BJ (cell line): ENCODE data around the gene ATP6V0A4. TPM values are rescaled to one million over a fixed set of nuclear protein-coding genes. Genes with fewer than 3 reads are reported as not detected.

Experiments
- CTCF ChIA-PET: fragments of 350-600 bp; formaldehyde crosslinking; extraction: SDS; loops from one replicate; lab custom pipeline; 2021; ENCODE audit warnings: antibody characterized with exemption, inconsistent platforms; lab: Yijun Ruan, JAX
- POLR2A ChIA-PET: fragments of 300-600 bp; sonication (Branson Sonifier 250); formaldehyde crosslinking; extraction: SDS; loops from one replicate; lab custom pipeline; 2021; ENCODE audit warnings: antibody characterized with exemption; lab: Charles Lee
- DNase-seq: peaks from one replicate; pipeline ENCODE4 v3.0.0-alpha.2; 2011; ENCODE audit warnings: low read depth
- H3K27me3 ChIP-seq: 2 replicates; pipeline ENCODE4 v1.6.0; 2011; ENCODE audit warnings: low read length; ENCODE audit not compliant: control insufficient read depth, insufficient read depth
- H3K36me3 ChIP-seq: 2 replicates; pipeline ENCODE4 v1.5.1; 2011; ENCODE audit warnings: low read length; ENCODE audit not compliant: control insufficient read depth, insufficient read depth
- H3K4me3 ChIP-seq: 2 replicates; pipeline ENCODE4 v1.5.1; 2011; ENCODE audit warnings: low read depth, mild to moderate bottlenecking, control low read depth, low read length
- polyA plus RNA-seq: library from polyadenylated mRNA; depleted of rRNA; stranded (reverse); fragments of >200 nt; gene quantifications from 2 replicates; pipeline ENCODE4 v1.2.3, GENCODE V29; 2011
- TF ChIP-seq, protein P1 (sequence below): IDR thresholded peaks from 2 replicates; pipeline ENCODE4 v1.5.1; 2011; ENCODE audit warnings: low read depth, mild to moderate bottlenecking, control low read depth, inconsistent platforms, low read length, moderate library complexity; ENCODE audit not compliant: insufficient read depth

Gene ATP6V0A4
- polyA plus RNA-seq, 1 experiment = 0.06 TPM

DNA sequence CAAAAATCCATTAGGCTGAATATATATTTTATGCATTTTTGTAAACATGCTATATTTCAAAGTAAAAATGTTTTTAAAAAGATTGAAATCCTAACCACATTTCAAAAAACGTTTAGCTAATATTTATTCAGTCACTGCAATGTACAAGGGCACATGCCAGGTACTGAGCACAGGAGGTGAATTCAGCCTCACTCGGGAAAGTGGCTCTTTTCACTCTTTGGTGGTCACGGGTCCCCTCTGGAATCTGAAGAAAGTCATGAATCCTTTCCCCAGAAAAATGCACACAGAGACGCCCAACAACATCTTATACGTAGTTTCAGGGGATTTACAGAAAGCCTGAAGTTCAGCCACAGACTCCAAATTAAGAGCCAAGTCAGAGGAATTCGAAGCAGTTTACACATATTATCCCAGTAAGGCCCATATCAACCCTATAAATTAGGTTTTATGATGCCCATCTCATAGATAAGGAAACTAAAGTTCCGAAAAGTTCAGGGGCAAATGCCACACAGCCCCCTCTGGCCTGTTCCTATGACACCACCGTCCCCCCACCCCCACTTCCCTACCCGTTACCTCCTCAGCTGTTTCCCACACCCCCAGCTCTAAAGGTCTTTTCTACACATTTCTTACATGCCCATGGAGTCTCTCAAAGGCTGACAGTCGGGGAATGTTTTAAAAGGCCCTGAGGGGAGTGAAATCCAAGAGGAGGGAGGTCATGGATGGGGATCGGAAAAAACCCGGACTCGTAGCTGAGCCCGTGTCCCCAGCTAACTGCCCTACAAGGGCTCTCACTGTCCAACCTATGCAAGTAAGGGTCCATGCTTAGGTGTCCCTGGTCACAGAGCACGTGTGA, 87.2 kb downstream of the ATP6V0A4 start:
- CTCF ChIA-PET = interaction anchor here (0.7 to 1.1 kb wide), 2 partner anchors 16 to 24 kb away, joined by 3 read pairs; no protein-coding TSS in a partner anchor
- POLR2A ChIA-PET = no interaction called here
- no peak for DNase-seq
- 0 out of 2 replicates have a peak, but pooled peaks cover 1% of the 10 kb centered on the region for H3K27me3 ChIP-seq
- TF ChIP-seq, protein P1, sequence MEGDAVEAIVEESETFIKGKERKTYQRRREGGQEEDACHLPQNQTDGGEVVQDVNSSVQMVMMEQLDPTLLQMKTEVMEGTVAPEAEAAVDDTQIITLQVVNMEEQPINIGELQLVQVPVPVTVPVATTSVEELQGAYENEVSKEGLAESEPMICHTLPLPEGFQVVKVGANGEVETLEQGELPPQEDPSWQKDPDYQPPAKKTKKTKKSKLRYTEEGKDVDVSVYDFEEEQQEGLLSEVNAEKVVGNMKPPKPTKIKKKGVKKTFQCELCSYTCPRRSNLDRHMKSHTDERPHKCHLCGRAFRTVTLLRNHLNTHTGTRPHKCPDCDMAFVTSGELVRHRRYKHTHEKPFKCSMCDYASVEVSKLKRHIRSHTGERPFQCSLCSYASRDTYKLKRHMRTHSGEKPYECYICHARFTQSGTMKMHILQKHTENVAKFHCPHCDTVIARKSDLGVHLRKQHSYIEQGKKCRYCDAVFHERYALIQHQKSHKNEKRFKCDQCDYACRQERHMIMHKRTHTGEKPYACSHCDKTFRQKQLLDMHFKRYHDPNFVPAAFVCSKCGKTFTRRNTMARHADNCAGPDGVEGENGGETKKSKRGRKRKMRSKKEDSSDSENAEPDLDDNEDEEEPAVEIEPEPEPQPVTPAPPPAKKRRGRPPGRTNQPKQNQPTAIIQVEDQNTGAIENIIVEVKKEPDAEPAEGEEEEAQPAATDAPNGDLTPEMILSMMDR = no peak
- no peak overlapping the region for H3K4me3 ChIP-seq
- no peaks in the 10 kb centered on the region for H3K36me3 ChIP-seq

DNA sequence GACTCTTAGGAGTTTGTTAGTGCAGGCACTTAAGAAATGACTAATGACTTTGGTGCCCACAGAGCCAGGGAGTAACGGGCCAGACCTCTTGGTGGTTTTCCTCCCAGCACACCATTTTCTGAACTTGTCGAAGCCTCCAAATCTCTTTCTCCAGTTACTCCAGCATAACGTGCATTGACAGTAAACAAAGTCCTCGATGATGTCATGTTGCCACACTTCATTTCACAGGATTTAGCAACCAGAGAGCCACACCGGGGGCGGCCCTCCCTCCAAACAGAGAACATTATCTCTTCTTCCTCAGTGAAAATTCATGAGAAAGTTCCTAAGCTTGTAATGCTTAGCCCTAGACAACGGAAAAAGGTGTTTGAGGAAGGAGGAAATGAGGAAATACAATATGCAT, 92.8 kb downstream of the ATP6V0A4 start:
- TF ChIP-seq, protein P1 = no peak
- DNase-seq = no peak
- ChIA-PET POLR2A (no interaction called here), CTCF (interaction anchor here (0.6 kb wide), 1 partner anchor 412 kb away, joined by 3 read pairs; no protein-coding TSS in a partner anchor)
- Histone ChIP-seq H3K36me3 (no peaks in the 10 kb centered on the region), H3K27me3 (no peaks in the 10 kb centered on the region), H3K4me3 (no peak overlapping the region)

DNA sequence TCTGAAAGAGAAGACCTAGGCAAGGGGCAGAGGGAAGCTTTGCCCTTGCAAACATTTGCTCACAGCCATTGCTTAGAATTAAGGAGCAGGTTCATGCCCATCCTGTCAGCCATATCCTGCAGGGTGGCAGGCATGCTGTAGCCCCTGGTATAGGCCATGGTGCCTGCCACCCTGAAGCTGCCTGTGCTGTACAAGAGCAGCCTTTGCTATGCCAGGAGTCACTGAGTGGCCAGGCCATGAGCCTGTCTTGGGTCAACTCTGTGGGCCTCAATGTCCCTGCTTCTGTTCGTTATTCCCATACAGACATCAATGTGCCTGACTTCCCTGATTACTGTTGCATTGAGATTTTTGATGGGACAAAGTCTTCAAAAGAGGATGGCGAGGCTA, 96.5 kb downstream of the ATP6V0A4 start:
- POLR2A ChIA-PET = no interaction called here
- no peaks in the 10 kb centered on the region for H3K36me3 ChIP-seq
- H3K27me3 ChIP-seq = no peaks in the 10 kb centered on the region
- no peak for DNase-seq
- TF ChIP-seq, protein P1 = no peak
- CTCF ChIA-PET = interaction anchor here (1.0 kb wide), 1 partner anchor 75 kb away, joined by 4 read pairs; no protein-coding TSS in a partner anchor
- no peak overlapping the region for H3K4me3 ChIP-seq

DNA sequence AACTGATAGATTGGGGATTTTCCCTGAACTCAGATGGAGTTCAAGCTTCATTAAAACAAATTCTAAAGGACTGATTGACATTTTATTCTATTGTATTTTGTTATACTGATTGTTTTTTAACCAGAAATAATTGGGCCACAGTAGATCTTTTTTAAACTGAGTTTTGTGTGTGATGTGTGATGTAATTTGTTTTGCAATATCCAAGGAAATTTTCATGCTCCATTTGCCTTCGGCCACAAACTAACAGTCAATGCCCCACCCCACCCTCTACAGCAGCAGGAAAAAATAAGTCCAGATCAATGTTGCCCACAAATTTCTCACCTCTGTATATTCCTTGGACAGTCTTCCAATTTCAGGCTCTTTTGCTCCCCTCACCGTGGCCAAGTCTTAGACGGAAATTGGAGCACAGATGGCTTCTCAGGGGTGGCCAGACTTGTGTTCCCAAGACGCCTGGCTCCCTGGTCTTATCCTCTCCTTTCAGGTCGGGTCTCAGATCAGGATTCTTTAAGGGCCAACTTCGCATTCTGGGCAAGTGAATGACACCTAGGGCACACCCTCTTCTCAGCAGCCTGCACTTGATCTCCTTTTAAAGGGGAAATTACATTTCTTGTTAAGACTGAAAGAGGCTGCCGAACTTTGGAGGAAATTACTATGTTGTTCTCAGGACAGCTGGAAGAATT, 97.0 kb downstream of the ATP6V0A4 start, which contains the start of gene SVOPL:
SVOPL (minus strand) TSS at position 506 of the 680 bp plus-strand sequence. CDS start 22,317 bp downstream, outside the sequence.
- Histone ChIP-seq H3K4me3 (no peak within 1 kb of the TSS), H3K36me3 (no peaks in the 10 kb centered on the region), H3K27me3 (no peaks in the 10 kb centered on the region)
- CTCF ChIA-PET = no interaction called here
- TF ChIP-seq, protein P1 = no peak
- DNase-seq = no peak
- POLR2A ChIA-PET = no interaction called here

DNA sequence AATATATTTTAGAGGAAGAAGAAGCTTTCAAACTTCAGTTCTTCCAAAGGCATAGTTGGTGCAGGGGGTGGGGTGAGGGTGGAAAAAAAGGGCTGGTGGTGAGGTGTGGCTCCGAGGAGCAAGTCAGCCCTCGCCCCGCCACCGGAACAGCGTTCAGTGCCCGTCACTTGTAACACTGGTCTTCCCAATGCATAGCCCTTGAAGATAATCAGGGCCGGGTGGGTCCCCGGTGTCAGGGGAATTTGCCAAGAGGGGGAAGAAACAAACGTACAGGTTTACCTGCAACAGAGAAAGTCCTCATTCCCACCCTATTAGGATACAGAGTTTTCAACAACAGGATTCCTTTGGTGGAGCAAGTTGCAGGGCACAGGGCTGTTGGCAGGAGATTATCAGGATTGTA, 98.3 kb downstream of the ATP6V0A4 start:
- ChIA-PET POLR2A (no interaction called here), CTCF (no interaction called here)
- no peaks in the 10 kb centered on the region for H3K27me3 ChIP-seq
- no peak overlapping the region for H3K4me3 ChIP-seq
- no peak for DNase-seq
- TF ChIP-seq, protein P1 = no peak
- H3K36me3 ChIP-seq = no peaks in the 10 kb centered on the region
